OCI-LY1 (cell line): Measurements from ENCODE around the gene AGFG2.

Experiments used
- H2AFZ ChIP-seq: fragments of 200-600 bp; sonication (generic), shearing (Covaris generic); 2 replicates; pipeline ENCODE4 v1.6.0; 2014; ENCODE audit warnings: antibody characterized with exemption, mild to moderate bottlenecking, low read length
- H3F3A ChIP-seq: fragments of 200-600 bp; sonication (generic), shearing (Covaris generic); 2 replicates; pipeline ENCODE4 v1.6.0; 2014; ENCODE audit warnings: mild to moderate bottlenecking, antibody characterized with exemption, low read length, moderate library complexity; ENCODE audit not compliant: insufficient read depth
- H3K27ac ChIP-seq: fragments of 200-600 bp; sonication (generic); 2 replicates; pipeline ENCODE4 v1.5.1; 2014; ENCODE audit warnings: low read length, mixed run types, mild to moderate bottlenecking, low read depth; ENCODE audit not compliant: poor library complexity, severe bottlenecking
- H3K27me3 ChIP-seq: fragments of 200-600 bp; sonication (generic); 2 replicates; pipeline ENCODE4 v1.6.0; 2014; ENCODE audit warnings: antibody characterized with exemption, mild to moderate bottlenecking, low read length, moderate library complexity; ENCODE audit not compliant: insufficient read depth
- H3K36me3 ChIP-seq: fragments of 200-600 bp; sonication (generic); 2 replicates; pipeline ENCODE4 v1.6.1; 2014; ENCODE audit warnings: mild to moderate bottlenecking, antibody characterized with exemption, low read length, moderate library complexity, mixed read lengths; ENCODE audit not compliant: insufficient read depth
- H3K4me1 ChIP-seq: fragments of 200-600 bp; sonication (generic); 2 replicates; pipeline ENCODE4 v1.5.1; 2014; ENCODE audit warnings: mild to moderate bottlenecking, low read length, moderate library complexity; ENCODE audit not compliant: insufficient read depth, severe bottlenecking
- H3K4me2 ChIP-seq: fragments of 200-600 bp; sonication (generic), shearing (Covaris generic); 2 replicates; pipeline ENCODE4 v1.6.1; 2014; ENCODE audit warnings: low read length
- H3K4me3 ChIP-seq: fragments of 200-600 bp; sonication (generic); 2 replicates; pipeline ENCODE4 v1.5.1; 2014; ENCODE audit warnings: low read length, low read depth, mild to moderate bottlenecking, mixed read lengths; ENCODE audit not compliant: poor library complexity, severe bottlenecking
- H3K79me2 ChIP-seq: fragments of 200-600 bp; shearing (Covaris generic); 2 replicates; pipeline ENCODE4 v1.6.1; 2016; ENCODE audit warnings: mixed run types, low read length, mixed read lengths; ENCODE audit not compliant: insufficient read depth
- H3K9ac ChIP-seq: fragments of 200-600 bp; sonication (generic), shearing (Covaris generic); 2 replicates; pipeline ENCODE4 v1.6.1; 2014; ENCODE audit warnings: mild to moderate bottlenecking, low read length, mixed read lengths
- H3K9me2 ChIP-seq: fragments of 200-600 bp; sonication (generic), shearing (Covaris generic); 2 replicates; pipeline ENCODE4 v1.6.1; 2014; ENCODE audit warnings: low read depth, mild to moderate bottlenecking, low read length, mixed read lengths
- H3K9me3 ChIP-seq: fragments of 200-600 bp; shearing (Covaris generic); 2 replicates; pipeline ENCODE4 v1.6.1; 2014; ENCODE audit warnings: low read length, mixed read lengths
- H4K20me1 ChIP-seq: fragments of 200-600 bp; sonication (generic), shearing (Covaris generic); 2 replicates; pipeline ENCODE4 v1.6.0; 2016; ENCODE audit warnings: mild to moderate bottlenecking, low read length; ENCODE audit not compliant: insufficient read depth
- CTCF ChIP-seq: fragments of 200-600 bp; sonication (generic), shearing (Covaris generic); IDR thresholded peaks from 2 replicates; pipeline ENCODE4 v1.5.1; 2017; ENCODE audit warnings: mild to moderate bottlenecking, antibody characterized with exemption, low read length, moderate library complexity, mixed read lengths
- EZH2 ChIP-seq: fragments of 200-600 bp; sonication (generic), shearing (Covaris generic); IDR thresholded peaks from 2 replicates; pipeline ENCODE4 v1.8.0; 2017; ENCODE audit warnings: borderline replicate concordance, mixed run types, mild to moderate bottlenecking, antibody characterized with exemption, low read length, moderate library complexity, mixed read lengths

Gene AGFG2

DNA sequence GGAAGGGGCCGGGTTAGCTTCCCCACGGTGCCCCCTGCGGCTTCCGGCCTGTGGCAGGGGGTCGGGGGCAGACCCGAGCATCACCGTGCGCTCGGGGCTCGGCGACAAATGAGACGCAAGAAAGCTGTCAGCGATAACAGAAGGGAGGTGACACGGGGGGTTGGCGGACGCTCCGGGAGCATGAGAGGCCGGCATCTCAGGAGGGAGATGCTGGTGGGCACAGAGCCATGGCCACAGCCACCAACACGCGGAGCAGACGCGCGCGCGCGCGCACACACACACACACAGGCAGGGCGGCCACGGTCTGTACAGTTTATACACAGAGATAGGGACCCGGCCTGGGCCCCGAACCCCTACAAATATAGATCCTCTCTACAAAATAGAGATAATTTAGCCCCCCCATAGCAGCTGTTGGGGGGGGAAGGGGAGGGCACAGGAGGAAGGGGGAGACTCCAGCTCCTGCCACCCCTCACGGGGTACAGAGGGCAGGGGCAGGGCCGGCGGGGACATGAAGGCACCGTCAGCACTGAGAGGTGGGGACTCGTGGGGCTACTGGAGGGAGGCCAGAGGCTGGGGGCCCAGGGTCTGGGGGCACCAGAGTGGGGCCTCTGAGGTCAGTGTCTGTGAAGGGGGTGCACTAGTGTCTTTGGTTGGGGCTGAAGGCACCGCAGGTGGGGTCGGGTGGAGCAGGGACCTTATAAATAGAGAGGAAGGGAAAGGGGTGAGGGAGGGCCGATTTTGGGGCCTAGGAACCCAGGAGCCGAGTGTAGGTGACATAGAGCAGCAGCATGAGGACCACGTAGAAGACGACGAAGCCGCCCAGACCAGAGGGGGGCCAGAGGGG lies 35.6 kb downstream of the AGFG2 start:
- Histone ChIP-seq H3K9me2 (no peaks in the 10 kb centered on the region), H3K4me3 (no peak overlapping the region), H3K79me2 (no peaks in the 10 kb centered on the region), H4K20me1 (no peaks in the 10 kb centered on the region), H3K27ac (no peak overlapping the region), H3F3A (no peaks in the 10 kb centered on the region), H3K27me3 (no peaks in the 10 kb centered on the region), H2AFZ (no peak overlapping the region), H3K4me1 (peaks cover 24% of the 10 kb centered on the region), H3K4me2 (no peak overlapping the region), H3K36me3 (peaks cover 60% of the 10 kb centered on the region), H3K9ac (no peak overlapping the region), H3K9me3 (no peaks in the 10 kb centered on the region)
- no peak for TF ChIP-seq EZH2
- TF ChIP-seq CTCF = no peak

- H3K27ac ChIP-seq = no peak overlapping the region
- H3K4me2 ChIP-seq = no peak overlapping the region
- no peaks in the 10 kb centered on the region for H3F3A ChIP-seq
- no peak overlapping the region for H3K9ac ChIP-seq
- no peak overlapping the region for H2AFZ ChIP-seq
- TF ChIP-seq CTCF (no peak), EZH2 (no peak)
- no peaks in the 10 kb centered on the region for H4K20me1 ChIP-seq
- H3K79me2 ChIP-seq = no peaks in the 10 kb centered on the region
- H3K27me3 ChIP-seq = no peaks in the 10 kb centered on the region
- H3K36me3 ChIP-seq = peaks cover 66% of the 10 kb centered on the region
- no peaks in the 10 kb centered on the region for H3K9me2 ChIP-seq
- no peaks in the 10 kb centered on the region for H3K9me3 ChIP-seq
- no peak overlapping the region for H3K4me3 ChIP-seq
- peaks cover 17% of the 10 kb centered on the region for H3K4me1 ChIP-seq
Measured at GRCh38 chr7:100575206-100575631, 36.2 kb downstream of the AGFG2 start.

- Histone ChIP-seq H3K4me2 (no peak overlapping the region), H3K36me3 (peaks cover 72% of the 10 kb centered on the region), H3K4me3 (no peak overlapping the region), H2AFZ (no peak overlapping the region), H3K4me1 (peaks cover 11% of the 10 kb centered on the region), H3K9me3 (no peaks in the 10 kb centered on the region), H4K20me1 (no peaks in the 10 kb centered on the region), H3K9ac (no peak overlapping the region), H3K27ac (no peak overlapping the region), H3F3A (no peaks in the 10 kb centered on the region), H3K9me2 (no peaks in the 10 kb centered on the region), H3K27me3 (no peaks in the 10 kb centered on the region), H3K79me2 (no peaks in the 10 kb centered on the region)
- no peak for TF ChIP-seq CTCF
- TF ChIP-seq EZH2 = no peak
Measured at GRCh38 chr7:100575746-100576383, 36.9 kb downstream of the AGFG2 start.
